Activated naive CD4-positive, alpha-beta T cell treated with anti-CD3 and anti-CD28 coated beads, Interleukin-2, amount 10 ng/mL, durations not matched to agents 7 days and 5 days (primary cell): ENCODE measurements around the gene PPT1.
"Not testable (repeated sequence)": the region's sequence is repeated elsewhere in the genome, so short reads cannot be mapped to it uniquely, and the experiment has no call there.

Source experiments
- CTCF ChIA-PET: fragments of 350-600 bp; sonication (Branson Sonifier 250); formaldehyde crosslinking; loops from one replicate; lab custom pipeline; 2021; ENCODE audit warnings: antibody characterized with exemption; lab: Charles Lee
- DNase-seq: peaks from one replicate; pipeline ENCODE4 v3.0.0-alpha.2; 2020
- H3K27ac Mint-ChIP-seq: one replicate; pipeline ENCODE4 v1.8.0; 2021; ENCODE audit warnings: mild to moderate bottlenecking, moderate library complexity, mixed read lengths
- H3K27me3 Mint-ChIP-seq: one replicate; pipeline ENCODE4 v1.8.0; 2021; ENCODE audit warnings: mild to moderate bottlenecking, mixed read lengths
- H3K36me3 Mint-ChIP-seq: one replicate; pipeline ENCODE4 v1.8.0; 2021; ENCODE audit warnings: mixed read lengths
- H3K4me1 Mint-ChIP-seq: one replicate; pipeline ENCODE4 v1.8.0; 2021; ENCODE audit warnings: mixed read lengths
- H3K4me3 Mint-ChIP-seq: one replicate; pipeline ENCODE4 v1.8.0; 2021; ENCODE audit warnings: mild to moderate bottlenecking, moderate library complexity, mixed read lengths
- H3K9me3 Mint-ChIP-seq: one replicate; pipeline ENCODE4 v1.8.0; 2021; ENCODE audit warnings: mixed read lengths

The PPT1 gene

DNA sequence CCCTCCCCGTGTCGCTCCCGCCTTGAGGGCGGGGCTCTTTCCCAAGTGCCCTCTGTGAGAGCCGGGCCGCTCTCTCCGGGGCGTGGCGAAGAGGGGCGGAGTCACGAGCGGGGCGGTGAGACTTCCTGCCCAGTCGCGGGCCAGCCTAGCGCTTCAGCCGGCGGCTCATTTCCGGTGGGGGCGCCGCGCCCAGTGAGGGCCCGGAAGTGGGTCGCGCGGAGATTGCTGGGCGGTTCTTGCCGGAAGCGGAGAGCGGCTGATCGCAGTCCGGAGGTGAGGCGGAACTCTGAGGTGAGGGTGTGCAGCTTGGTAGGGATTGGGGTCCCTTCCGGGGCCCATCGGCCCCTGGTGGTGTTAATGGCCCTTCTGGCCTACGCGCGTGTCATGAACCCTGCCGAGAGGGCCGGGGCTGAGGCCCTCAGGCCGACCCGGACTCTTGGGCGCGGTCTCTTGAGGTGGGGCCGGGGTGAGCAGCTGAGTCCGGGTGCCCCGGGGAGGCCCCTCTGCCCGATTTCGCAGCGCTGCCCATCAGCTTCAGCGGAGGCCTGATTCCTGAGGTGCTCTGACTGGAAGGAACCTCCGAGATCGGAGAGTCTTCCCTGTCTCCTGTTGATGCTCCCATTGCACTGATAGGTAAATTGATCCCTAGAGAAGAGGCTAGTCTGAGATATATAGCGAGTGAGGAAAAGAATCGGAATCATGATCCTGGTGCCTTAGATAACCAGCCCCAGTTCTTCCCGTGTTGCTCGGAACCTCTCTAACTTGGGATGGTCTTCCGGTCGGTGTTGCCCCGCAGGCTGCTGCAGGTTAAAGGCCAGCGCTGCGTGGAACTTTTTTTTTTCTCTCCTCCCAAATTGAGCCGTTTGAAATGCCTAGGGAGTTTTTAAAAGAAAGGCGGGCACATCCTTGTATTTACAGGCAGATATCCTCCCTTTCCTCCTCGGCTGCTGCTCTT lies 56.3 kb downstream of the PPT1 start, which contains the start of gene CAP1:
Gene CAP1 (plus strand): TSS at position 219 of the 955 bp plus-strand sequence. CDS start 18,618 bp downstream, outside the sequence.
- peak; percentile 100 for DNase-seq
- H3K9me3 Mint-ChIP-seq = no peaks in the 10 kb centered on the region
- H3K36me3 Mint-ChIP-seq = peaks cover 49% of the 10 kb centered on the region
- CTCF ChIA-PET = interaction anchor here (0.9 to 1.4 kb wide), 3 partner anchors 9 to 19 kb away, joined by 3 to 4 read pairs (median 3); no protein-coding TSS in a partner anchor
- peaks cover 76% of the 10 kb centered on the region for H3K4me1 Mint-ChIP-seq
- peak within 1 kb of the TSS; percentile 93 for H3K4me3 Mint-ChIP-seq
- peak within 1 kb of the TSS; percentile 98 for H3K27ac Mint-ChIP-seq
- peaks cover 6% of the 10 kb centered on the region for H3K27me3 Mint-ChIP-seq

DNA sequence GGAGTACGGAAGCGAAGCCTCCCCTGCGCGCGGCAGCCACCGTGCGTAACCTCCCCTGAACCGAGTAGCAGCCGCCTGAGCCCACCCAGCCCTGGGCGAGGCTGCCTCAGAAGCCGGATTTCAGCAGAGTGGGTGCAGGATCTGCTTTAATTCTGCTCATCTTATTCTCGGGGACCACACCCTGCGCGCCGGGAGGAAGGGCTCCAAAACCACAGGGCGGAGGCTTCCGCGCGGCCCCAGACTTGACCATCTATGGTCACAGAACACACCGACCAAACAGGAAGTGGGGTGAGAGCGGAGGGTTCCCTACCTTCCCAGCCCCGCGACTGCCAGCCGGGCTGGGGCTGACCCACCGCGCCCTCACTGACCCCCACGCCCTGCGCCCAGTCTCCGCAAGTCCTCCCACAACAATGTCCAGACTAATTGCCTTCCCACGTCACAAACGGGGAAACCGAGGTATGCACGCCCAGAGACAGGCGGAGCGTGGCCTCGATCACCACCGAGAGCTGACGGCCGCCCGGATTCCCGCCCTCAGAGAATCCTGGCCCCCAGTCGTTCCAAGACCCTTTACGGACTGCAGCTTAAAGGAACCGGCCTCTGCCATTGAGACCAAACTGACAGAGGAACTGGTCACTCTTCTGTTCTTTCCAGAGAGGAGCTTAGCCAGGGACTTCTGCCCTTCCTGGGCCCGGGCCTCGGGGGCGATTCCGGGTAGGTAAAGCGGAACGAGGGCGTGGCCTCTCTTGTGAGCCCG lies 57.1 kb downstream of the PPT1 start:
- CTCF ChIA-PET = interaction anchor here (0.9 to 1.6 kb wide), 5 partner anchors 8 to 217 kb away, joined by 3 to 6 read pairs (median 3); no protein-coding TSS in a partner anchor
- Mint-ChIP-seq H3K27ac (peak overlapping the region; percentile 98), H3K27me3 (peaks cover 6% of the 10 kb centered on the region), H3K4me3 (peak overlapping the region; percentile 93), H3K9me3 (no peaks in the 10 kb centered on the region), H3K4me1 (peaks cover 71% of the 10 kb centered on the region), H3K36me3 (peaks cover 40% of the 10 kb centered on the region)
- DNase-seq = peak; percentile 90

DNA sequence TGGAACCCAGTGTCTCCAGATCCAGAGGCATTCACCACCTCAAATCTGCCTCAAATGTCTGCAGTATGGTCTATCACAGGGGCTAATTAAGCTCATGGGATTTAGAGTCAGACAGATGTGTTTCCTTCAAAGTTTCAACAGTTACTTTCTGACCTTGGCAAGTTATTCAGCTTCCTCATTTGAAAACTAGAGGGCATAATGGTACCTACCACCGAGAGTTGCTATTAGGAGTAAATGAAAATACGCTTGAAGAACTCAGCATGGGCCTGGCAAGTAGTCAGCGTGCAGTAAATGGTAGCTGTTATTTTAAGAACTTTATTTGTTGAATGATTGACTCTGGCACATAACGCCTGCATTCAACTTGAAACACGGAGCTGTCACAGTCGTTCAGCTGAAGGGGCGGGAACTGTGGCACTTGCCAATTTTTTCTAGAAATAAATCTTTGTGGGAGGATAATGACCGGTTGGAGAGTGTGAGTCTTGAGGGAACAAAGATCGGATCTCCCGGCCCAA lies 57.8 kb downstream of the PPT1 start:
- Mint-ChIP-seq H3K4me3 (peak overlapping the region; percentile 93), H3K36me3 (peaks cover 38% of the 10 kb centered on the region), H3K27me3 (peaks cover 6% of the 10 kb centered on the region), H3K9me3 (no peaks in the 10 kb centered on the region), H3K27ac (peak overlapping the region; percentile 98), H3K4me1 (peaks cover 73% of the 10 kb centered on the region)
- DNase-seq = no peak
- CTCF ChIA-PET = interaction anchor here (1.1 to 1.6 kb wide), 4 partner anchors 19 to 217 kb away, joined by 3 to 6 read pairs (median 4); no protein-coding TSS in a partner anchor

DNA sequence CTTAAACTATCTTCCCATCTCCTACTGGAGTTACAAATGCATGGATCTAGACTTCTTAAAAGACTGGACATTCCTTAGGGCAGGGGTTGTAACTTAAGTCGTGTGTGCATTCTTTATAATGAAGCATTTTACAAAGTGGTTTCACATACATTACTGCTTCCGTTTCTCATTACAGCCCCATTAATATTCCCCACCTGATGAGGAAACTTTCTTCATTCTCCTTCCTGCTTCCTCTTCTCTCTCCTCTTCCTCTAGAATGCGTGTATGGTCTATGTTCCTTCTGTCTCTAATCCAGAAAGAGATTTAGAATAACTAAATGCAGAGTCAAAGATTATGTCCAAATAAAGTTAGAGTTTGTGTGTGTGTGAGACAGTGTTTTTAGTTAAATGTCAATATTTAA lies 58.4 kb downstream of the PPT1 start:
- Mint-ChIP-seq H3K9me3 (no peaks in the 10 kb centered on the region), H3K27me3 (peaks cover 6% of the 10 kb centered on the region), H3K36me3 (peaks cover 32% of the 10 kb centered on the region), H3K4me3 (peak overlapping the region; percentile 93), H3K4me1 (peaks cover 73% of the 10 kb centered on the region), H3K27ac (peak overlapping the region; percentile 98)
- CTCF ChIA-PET = interaction anchor here (1.1 to 1.6 kb wide), 3 partner anchors 20 to 216 kb away, joined by 3 to 4 read pairs (median 3); no protein-coding TSS in a partner anchor
- no peak for DNase-seq

DNA sequence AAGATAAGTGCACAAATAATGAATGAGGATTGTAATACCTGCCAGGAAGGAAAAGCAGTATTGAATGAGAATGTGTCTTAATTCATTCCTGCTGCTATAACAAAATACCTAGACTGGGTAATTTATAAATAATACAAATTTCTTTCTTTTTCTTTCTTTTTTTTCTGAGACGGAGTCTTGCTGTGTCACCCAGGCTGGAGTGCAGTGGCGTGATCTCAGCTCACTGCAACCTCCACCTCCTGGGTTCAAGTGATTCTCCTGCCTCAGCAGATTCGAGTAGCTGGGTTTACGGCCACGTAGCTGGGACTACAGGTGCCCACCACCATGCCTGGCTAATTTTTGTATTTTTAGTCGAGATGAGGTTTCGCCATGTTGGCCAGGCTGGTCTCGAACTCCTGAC lies 59.8 kb downstream of the PPT1 start:
- CTCF ChIA-PET, H3K27me3 Mint-ChIP-seq, DNase-seq, H3K9me3 Mint-ChIP-seq, H3K4me3 Mint-ChIP-seq, H3K27ac Mint-ChIP-seq: not testable (repeated sequence)
- Mint-ChIP-seq H3K4me1 (peaks cover 68% of the 10 kb centered on the region), H3K36me3 (peaks cover 21% of the 10 kb centered on the region)

DNA sequence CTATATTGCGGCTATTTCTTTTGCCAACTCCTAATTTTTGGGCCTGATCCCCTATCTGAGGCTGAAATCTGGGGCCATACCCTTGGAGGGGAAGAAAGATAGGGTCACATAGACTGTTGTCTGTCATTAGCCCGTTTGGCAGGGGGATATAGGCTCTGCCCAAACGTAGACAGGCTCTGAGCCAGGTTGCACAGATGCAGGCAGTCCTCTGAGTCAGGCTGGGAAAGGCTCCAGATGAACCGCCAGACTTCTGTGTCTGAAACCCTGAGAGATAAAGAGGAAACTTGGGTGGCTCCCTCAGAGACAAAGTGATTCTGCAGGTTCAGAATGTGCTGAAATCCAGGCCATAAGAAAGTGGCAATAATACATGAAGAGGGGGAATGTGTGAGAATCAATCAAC lies 60.5 kb downstream of the PPT1 start:
- H3K4me1 Mint-ChIP-seq = peaks cover 66% of the 10 kb centered on the region
- no peaks in the 10 kb centered on the region for H3K9me3 Mint-ChIP-seq
- peak overlapping the region; percentile 22 for H3K27ac Mint-ChIP-seq
- no peak for DNase-seq
- H3K27me3 Mint-ChIP-seq = peaks cover 6% of the 10 kb centered on the region
- CTCF ChIA-PET = no interaction called here
- peaks cover 15% of the 10 kb centered on the region for H3K36me3 Mint-ChIP-seq
- no peak overlapping the region for H3K4me3 Mint-ChIP-seq

DNA sequence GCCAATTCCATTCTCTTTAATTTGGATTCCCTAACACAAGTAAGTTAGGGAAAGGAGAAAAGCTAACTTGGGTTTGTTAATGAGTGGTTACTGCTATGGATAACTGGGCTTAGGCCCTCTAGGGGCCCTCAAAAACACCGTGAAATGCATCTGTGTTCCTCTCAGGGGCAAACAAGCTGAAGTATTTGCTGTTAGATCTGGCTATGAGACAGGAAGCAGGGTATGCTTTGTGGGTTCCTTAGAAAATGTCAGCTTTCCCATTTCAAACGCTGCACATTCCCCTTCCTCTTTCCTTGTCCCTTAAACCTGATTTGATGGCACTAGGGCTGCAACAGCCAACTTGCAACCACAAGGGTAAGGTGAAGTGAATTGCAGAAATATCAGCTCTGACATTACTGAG lies 62.2 kb downstream of the PPT1 start:
- DNase-seq = peak; percentile 30
- Mint-ChIP-seq H3K27me3 (no peaks in the 10 kb centered on the region), H3K4me1 (peaks cover 72% of the 10 kb centered on the region), H3K27ac (peak overlapping the region; percentile 81), H3K36me3 (peaks cover 4% of the 10 kb centered on the region), H3K4me3 (peak overlapping the region; percentile 23), H3K9me3 (no peaks in the 10 kb centered on the region)
- CTCF ChIA-PET = interaction anchor here (1.0 to 7.1 kb wide), 5 partner anchors 10 to 218 kb away, joined by 3 to 90 read pairs (median 5); no protein-coding TSS in a partner anchor

DNA sequence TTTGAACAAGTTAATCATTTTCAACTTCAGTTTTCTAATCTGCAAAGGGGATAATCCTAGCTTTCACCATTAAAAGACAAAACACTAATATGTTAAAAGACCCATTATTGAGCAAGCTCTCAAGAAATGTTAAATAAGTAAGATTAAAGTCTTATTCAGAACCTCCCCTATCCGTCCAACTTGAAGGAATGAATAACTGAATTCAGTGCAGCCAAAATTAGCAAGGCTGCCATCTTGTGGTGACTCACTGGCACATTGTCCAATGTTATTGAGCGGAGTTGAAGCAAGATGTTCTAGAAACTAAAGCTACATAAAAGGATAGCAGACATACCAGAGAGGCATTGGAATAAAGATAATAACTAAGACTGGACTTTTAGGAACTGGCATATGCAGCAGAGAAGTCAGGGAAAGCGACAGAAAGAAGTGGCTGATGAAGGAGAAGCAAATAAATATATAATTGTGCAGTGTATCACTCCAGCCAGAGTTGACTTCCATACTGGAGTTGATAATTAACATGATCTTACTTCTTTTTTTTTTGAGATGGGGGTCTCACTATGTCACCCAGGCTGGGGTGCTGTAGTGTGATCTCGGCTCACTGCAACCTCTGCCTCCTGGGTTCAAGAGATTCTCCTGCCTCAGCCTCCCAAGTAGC lies 64.7 kb downstream of the PPT1 start:
- Mint-ChIP-seq H3K4me1 (peaks cover 54% of the 10 kb centered on the region), H3K36me3 (no peaks in the 10 kb centered on the region), H3K9me3 (no peaks in the 10 kb centered on the region), H3K27me3 (no peaks in the 10 kb centered on the region), H3K4me3 (no peak overlapping the region), H3K27ac (peak overlapping the region; percentile 20)
- CTCF ChIA-PET = interaction anchor here (0.6 to 7.1 kb wide), 22 partner anchors 8 to 306 kb away, joined by 3 to 90 read pairs (median 4); partner anchors contain the start of gene CAP1
- DNase-seq = peak; percentile 69

DNA sequence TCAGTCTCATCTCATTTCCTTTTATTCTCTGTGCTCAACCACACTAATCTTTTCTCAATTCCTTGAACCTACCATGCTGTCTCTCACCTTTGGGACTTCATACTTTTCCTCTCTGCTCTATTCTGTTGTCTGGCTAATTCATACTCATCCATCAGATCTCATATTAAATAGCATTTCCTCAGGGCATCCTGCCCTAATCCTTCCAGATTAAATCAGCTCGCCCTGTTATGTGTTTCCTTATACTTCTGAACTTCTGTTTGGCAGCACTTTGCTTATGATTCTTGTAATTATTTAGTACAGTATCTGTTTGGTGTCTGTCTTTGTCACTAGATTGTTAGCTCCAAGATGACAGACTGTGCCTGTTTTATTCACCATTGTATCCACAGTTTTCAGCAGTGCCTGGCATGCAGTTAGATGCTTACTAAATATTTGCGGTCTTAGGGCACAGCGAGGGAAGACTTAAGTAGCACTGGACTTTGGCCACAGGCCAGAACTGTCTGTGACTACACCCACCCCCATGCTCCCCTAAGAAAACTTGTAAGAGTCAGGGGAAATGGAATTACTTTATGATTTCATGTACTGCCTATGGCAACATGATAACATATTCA lies 66.4 kb downstream of the PPT1 start:
- Mint-ChIP-seq H3K4me1 (peaks cover 39% of the 10 kb centered on the region), H3K27me3 (peaks cover 8% of the 10 kb centered on the region), H3K4me3 (no peak overlapping the region), H3K9me3 (no peaks in the 10 kb centered on the region), H3K36me3 (no peaks in the 10 kb centered on the region), H3K27ac (no peak overlapping the region)
- CTCF ChIA-PET = interaction anchor here (0.9 to 7.1 kb wide), 4 partner anchors 57 to 129 kb away, joined by 3 to 90 read pairs (median 3); partner anchors contain the start of gene MYCL
- DNase-seq = no peak

DNA sequence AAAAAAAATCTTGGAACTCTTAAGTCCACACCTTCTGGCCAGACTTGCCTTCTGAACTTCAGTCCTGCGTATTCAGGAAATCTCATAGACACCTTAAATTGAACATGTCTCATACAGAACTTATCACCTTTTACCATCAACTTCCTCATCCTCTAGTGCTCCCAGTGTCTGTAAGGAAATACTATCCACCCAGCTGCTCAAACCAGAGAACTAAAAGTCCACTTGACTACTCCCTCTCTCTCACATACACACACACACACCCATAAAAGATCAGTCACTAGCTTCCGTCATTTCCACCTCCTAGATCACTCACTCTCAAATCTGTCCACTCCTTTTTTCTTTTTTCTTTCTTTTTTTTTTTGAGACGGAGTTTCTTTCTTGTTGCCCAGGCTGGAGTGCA lies 67.4 kb downstream of the PPT1 start:
- Mint-ChIP-seq H3K36me3 (no peaks in the 10 kb centered on the region), H3K27me3 (peaks cover 8% of the 10 kb centered on the region), H3K9me3 (no peaks in the 10 kb centered on the region), H3K4me1 (peaks cover 32% of the 10 kb centered on the region), H3K27ac (no peak overlapping the region), H3K4me3 (no peak overlapping the region)
- CTCF ChIA-PET = interaction anchor here (1.1 to 7.1 kb wide), 3 partner anchors 56 to 128 kb away, joined by 3 to 90 read pairs (median 3); partner anchors contain the start of gene MYCL
- DNase-seq = no peak

DNA sequence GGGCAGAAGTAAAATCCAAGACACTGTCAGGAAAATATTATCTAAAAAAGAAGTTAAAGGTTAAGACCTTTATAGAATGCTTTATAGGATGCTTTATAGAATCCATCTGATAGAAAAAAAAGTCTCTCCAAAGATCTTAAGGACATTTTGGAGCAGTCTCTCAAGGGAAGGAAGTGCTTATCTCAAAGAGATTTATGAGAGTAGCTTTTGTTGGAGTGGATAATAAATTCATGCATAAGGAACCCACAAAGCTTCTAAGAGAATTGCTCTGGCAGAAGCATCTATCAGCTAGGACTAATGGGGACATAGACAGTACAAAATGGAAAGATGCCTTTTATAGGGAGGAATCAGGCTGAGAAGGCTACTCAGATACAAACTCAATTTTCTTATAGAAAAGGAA lies 69.4 kb downstream of the PPT1 start:
- no peaks in the 10 kb centered on the region for H3K36me3 Mint-ChIP-seq
- peaks cover 17% of the 10 kb centered on the region for H3K27me3 Mint-ChIP-seq
- CTCF ChIA-PET = interaction anchor here (1.3 kb wide), 2 partner anchors 108 to 210 kb away, joined by 6 to 7 read pairs; no protein-coding TSS in a partner anchor

DNA sequence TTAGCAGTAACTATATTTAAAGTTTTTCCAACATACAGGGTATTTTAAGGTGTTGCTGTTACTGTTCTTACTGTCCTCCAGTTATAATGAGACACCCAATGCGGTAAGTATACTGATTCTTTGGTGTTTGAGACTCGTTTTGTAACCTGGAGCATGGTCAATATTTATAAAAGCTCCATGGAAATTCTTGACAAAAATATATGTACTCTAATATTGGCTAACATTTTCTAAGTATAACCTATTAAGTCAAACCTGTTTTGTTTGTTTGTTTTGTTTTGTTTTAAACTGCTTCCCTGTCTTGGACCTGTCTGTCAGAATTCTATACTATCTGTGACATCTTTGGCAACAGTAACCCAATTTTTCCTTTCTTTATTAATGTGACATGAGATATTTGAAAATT lies 72.4 kb downstream of the PPT1 start:
- no peak for DNase-seq
- no peaks in the 10 kb centered on the region for H3K9me3 Mint-ChIP-seq
- no peak overlapping the region for H3K27ac Mint-ChIP-seq
- no peaks in the 10 kb centered on the region for H3K36me3 Mint-ChIP-seq
- H3K4me3 Mint-ChIP-seq = no peak overlapping the region
- peaks cover 3% of the 10 kb centered on the region for H3K4me1 Mint-ChIP-seq
- CTCF ChIA-PET = interaction anchor here (0.9 kb wide), 1 partner anchor 51 kb away, joined by 4 read pairs; no protein-coding TSS in a partner anchor
- peaks cover 17% of the 10 kb centered on the region for H3K27me3 Mint-ChIP-seq

More for the DNA sequence above, 69.4 kb downstream of the PPT1 start:
- no peak overlapping the region for H3K27ac Mint-ChIP-seq
- H3K4me1 Mint-ChIP-seq = peaks cover 16% of the 10 kb centered on the region
- H3K9me3 Mint-ChIP-seq = no peaks in the 10 kb centered on the region
- DNase-seq = no peak
- no peak overlapping the region for H3K4me3 Mint-ChIP-seq
